HG03139 (cell line): ENCODE measurements around the gene GPR68.
"Not testable (repeated sequence)": the region's sequence is repeated elsewhere in the genome, so short reads cannot be mapped to it uniquely, and the experiment has no call there.

Experiments
- ATAC-seq: cut with Tn5 transposase; IDR thresholded peaks from one replicate; pipeline ENCODE4 v1.9.1; 2021; ENCODE audit not compliant: unreplicated experiment

GPR68 gene

DNA sequence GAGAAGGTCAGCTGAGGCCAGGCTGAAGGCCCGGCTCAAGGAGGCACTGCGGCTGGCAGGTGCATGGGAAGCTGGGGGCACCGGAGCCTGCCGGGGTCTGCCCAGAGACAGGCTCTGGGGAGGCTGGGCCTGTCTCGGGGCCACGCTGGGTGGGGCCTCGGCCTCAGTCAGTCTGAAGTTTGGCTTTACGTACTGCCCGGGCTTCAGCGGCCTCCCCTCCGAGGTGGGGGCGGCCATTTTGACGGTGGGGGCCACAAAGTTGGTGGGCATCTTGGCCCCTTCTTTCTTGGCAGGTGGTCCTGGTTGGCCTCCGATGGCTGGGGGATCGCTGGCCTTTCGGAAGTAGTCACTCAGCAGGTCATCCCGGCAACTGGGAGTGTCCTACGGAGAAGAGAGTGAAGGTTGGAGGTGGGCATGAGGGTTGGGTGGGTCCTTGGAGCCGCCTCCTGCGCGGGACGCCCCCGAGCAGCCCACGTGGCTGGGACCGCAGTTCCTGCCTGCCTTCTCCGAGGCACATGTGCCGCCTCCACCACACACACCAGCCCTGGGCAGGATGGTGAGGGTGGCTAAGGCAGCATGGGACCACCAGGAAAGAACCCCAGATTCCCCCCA lies 28.9 kb upstream of the GPR68 start:
- ATAC-seq = no peak

GRCh38 chr14:91272341-91273272 lies 28.1 kb upstream of the GPR68 start:
- ATAC-seq = no peak

GRCh38 chr14:91271639-91272038 lies 27.1 kb upstream of the GPR68 start:
- ATAC-seq = no peak

- ATAC-seq = no peak
Observed at GRCh38 chr14:91270619-91271018, 26.1 kb upstream of the GPR68 start.

DNA sequence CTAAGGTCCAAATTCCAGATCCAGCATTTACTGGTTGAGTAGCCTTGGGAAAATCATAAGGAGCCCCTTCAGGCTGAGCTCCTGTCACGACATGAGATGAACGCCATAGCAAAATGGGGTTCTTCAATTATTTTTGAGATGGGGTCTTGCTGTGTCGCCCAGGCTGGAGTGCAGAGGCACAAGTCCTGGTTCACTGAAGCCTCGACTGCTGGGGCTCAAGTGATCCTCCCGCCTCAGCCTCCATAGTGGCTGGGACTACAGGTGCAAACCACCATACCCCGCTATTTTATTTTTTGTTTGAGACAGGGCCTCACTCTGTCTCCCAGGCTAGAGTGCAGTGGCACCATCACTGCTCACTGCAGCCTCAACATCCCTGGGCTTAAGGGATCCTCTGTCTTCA lies 25.7 kb upstream of the GPR68 start:
- no peak for ATAC-seq

DNA sequence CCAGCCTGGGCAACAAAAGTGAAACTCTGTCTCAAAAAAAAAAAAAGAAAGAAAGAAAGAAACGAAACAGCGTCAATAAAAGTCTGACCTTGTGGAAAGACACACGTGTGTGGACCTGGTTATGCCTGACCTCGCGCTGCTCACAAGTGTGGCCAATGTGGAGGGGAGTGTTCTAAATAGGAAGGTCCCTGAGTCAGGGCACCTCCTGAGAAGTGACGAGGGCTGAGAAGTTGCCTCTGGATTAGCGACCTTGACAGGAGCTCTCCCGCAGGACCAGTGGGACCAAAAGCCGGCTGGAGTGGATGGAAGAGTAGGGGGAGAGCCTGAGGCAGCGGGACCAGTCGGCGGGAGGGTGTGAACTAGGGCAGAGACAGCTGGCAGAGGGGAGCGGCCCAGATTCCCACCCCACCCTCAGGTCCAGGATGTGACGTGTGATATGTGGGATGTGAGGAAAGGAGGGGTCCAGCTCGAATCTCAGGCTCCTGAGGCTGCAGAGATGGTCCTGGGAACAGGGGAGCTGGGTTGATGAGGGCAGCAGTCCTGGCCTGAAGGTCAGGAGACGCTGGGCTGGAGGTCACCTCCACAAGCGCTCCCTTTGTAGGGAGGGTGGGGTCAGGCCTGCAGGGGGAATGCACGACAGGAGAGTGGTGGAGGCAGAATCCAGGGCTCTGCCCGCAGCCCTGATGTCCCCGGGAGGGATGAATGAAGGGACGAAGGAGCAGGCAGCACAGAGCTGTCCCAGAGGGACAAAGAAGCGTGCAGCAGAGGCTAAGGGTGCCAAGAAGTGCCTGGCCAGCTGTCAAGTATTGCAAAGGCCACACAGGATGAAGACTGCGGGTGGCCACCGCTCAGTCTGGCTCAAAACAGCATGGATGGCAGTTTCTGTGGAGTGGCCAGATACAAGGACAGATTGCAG lies 24.8 kb upstream of the GPR68 start:
- ATAC-seq = no peak

- no peak for ATAC-seq
Observed at GRCh38 chr14:91267965-91268437, 23.5 kb upstream of the GPR68 start.

- ATAC-seq = not testable (repeated sequence)
Observed at GRCh38 chr14:91266276-91266675, 21.8 kb upstream of the GPR68 start.

GRCh38 chr14:91265404-91265803 lies 20.9 kb upstream of the GPR68 start:
- no peak for ATAC-seq

DNA sequence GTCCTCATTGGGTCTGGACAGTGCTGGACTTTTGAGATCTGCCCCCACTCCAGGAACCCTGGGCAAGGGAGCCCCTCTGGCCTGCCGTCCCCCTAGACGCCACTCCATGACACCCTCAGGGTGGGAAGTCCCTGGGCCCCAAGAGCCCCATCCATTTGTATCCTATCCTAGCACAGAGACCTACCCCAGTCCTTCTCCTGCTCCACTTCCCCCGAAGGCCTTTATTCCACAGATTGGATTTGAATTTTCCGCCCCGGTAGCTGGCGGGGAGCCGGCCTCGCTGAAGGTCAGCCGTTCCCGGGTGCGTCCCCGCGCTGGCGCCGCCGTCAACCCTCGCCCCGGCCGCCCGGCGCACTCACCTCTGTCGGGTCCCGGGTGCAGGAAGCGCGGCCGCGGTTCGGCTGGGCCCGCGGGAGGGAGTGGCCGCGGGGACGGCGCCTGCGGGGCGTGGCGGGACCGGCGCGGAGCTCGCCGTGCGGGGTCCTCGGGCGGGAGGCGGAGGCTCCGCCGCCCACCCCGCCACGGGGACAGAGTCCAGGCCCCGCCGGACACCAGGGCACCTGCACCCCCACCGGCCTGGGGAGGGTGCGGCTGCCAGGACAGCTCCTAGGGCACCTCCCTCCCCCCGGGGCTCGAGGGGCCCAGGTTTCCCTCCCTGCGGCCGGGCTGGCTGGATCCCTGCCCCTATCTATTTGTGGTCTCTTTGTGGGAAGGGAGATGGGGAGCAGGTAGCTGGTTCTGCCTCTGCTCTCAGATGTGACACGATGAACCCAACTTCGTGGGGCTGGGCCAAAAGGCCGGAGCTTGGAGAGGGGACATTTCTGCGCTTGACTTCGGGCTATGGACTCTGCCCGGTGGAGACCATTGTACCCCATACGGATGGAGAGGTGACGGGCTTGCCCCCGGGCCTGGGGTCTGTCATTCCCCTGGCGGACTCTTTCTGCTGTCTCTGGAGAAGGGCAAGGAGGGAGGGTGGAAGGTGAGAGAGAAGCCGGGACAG lies 19.9 kb upstream of the GPR68 start:
- no peak for ATAC-seq

DNA sequence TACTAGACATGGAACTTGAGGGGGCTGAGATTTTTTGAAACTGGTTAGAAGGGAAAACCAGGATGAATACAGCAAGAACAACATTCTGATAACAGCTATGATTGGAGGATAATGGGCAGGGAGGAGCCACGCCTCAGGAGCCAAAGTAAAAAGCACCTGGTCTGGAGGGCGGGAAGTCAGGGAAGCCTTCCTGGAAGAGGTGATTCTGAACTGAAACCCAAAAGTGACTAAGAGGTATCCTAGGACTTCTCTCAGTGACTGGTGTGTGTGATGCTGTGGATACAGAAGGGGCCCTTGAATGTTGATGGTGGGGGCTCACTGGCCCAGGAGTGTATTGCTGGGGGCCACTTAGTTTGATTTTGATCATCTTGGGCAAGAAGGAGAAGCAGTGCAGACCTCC lies 18.8 kb upstream of the GPR68 start:
- ATAC-seq = no peak

- no peak for ATAC-seq
Observed at GRCh38 chr14:91261986-91262549, 17.6 kb upstream of the GPR68 start.

- no peak for ATAC-seq
Observed at GRCh38 chr14:91261115-91261514, 16.6 kb upstream of the GPR68 start.

- no peak for ATAC-seq
Observed at GRCh38 chr14:91258876-91259275, 14.4 kb upstream of the GPR68 start.

- ATAC-seq = no peak
Observed at GRCh38 chr14:91258011-91258618, 13.6 kb upstream of the GPR68 start.

DNA sequence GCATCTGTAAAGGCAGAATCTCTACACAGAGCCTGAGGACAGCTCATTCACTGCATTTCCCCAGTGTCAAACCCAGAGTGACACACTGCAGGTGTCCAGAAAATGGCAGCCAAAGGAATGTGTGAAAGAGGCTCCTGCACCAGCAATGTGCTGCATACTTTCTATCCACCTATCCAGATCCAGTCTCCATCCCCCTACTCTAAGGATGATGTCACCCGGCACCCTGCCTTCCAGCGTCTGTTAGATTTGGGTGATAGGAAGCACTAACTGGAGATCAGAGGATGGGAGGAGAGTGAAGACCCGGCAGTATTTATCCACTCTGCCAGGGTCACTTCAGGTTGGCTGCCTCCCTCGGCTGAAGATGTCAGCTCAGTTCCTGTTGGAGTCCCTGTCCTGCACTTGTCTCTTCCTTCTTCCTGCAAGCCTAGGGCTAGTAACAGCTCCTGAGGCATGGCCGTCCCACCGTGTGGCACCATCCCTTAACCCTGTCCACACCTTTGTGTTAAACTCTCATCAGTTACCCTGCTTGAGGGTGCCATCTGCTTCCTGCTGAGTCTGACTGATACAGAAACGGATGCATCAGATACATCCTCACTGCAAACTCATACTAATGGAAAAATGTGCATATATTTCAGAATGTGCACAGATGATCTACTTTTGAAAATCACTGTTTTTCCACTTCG lies 13.0 kb upstream of the GPR68 start:
- ATAC-seq = no peak

- ATAC-seq = no peak
Observed at GRCh38 chr14:91256661-91257060, 12.2 kb upstream of the GPR68 start.

DNA sequence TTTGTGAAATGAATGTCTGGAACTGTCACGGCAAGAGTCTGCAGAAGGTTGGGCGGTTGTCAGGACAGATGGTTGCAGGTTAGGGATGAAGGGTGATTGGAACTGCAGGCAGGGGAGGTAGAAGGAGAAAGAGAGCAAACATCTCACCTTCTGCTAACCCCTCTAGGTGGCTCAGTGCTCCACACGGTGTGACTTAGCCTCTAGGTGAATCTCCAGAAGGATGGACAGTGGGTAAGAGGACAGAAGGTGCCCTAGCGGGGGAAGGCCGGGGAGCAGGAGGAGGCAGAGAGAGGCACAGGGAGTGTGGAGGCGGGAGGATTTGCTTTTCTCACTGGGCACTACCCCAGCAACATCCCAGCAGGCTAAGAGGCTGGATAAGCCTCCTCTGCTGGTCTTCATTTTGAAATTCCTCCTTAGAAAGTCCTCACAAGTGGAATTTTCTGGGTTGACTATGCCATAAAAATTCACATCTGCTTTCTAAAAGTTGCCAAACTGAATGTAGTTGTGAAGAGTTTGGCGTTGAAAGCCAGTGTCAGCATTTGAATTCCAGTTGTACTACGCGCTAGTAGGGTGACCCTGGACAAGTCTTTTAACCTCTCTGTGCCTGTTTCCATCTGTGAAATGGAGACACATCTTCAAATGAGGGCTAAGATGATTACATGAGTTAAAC lies 10.7 kb upstream of the GPR68 start:
- no peak for ATAC-seq
